ENCODE results near the gene RSBN1L. TPM values are rescaled to one million over a fixed set of nuclear protein-coding genes. Genes with fewer than 3 reads are reported as not detected.
A peak's percentile ranks its signal among the peaks of the same experiment; 100 is the strongest.

RSBN1L gene
- total RNA-seq, 1 donor, result 21.4 TPM

GRCh38 chr7:77800158-77800557 lies 103.9 kb downstream of the RSBN1L start:
- peaks cover 89% of the 10 kb centered on the region for H3K79me2 ChIP-seq (ENCODE audit: insufficient read depth, low read length)
- H3K27me3 ChIP-seq (ENCODE audit: insufficient read depth, low read length), result no peaks in the 10 kb centered on the region
- peak overlapping the region; percentile 67 for H3K27ac ChIP-seq (ENCODE audit: low read depth, low read length)
- H3K4me2 ChIP-seq (ENCODE audit: insufficient read depth, low read length), result peak overlapping the region; percentile 85
- H3K9me3 ChIP-seq (ENCODE audit: low read depth, low read length), result no peaks in the 10 kb centered on the region
- H3K4me1 ChIP-seq (ENCODE audit: insufficient read depth, low read length), result peaks cover 21% of the 10 kb centered on the region
- H3K4me3 ChIP-seq (ENCODE audit: insufficient read depth, low read length), result peak overlapping the region; percentile 95
- no peaks in the 10 kb centered on the region for H3K36me3 ChIP-seq (ENCODE audit: insufficient read depth, low read length)
- H4K20me1 ChIP-seq (ENCODE audit: insufficient read depth, low read length), result no peaks in the 10 kb centered on the region
- TF ChIP-seq CTCF (IDR thresholded peaks at IDR 0.05; ENCODE audit: extremely low read depth, low read depth, low read length), result no peak
- no peak for DNase-seq (ENCODE audit: insufficient read length, low spot score, missing footprints)
- H2AFZ ChIP-seq (ENCODE audit: low read length), result no peak overlapping the region

- H3K27ac ChIP-seq (ENCODE audit: low read depth, low read length), result no peak overlapping the region
- no peak for TF ChIP-seq CTCF (IDR thresholded peaks at IDR 0.05; ENCODE audit: extremely low read depth, low read depth, low read length)
- no peaks in the 10 kb centered on the region for H3K9me3 ChIP-seq (ENCODE audit: low read depth, low read length)
- no peaks in the 10 kb centered on the region for H3K27me3 ChIP-seq (ENCODE audit: insufficient read depth, low read length)
- H4K20me1 ChIP-seq (ENCODE audit: insufficient read depth, low read length), result no peaks in the 10 kb centered on the region
- H3K36me3 ChIP-seq (ENCODE audit: insufficient read depth, low read length), result no peaks in the 10 kb centered on the region
- H3K79me2 ChIP-seq (ENCODE audit: insufficient read depth, low read length), result peaks cover 89% of the 10 kb centered on the region
- H3K4me1 ChIP-seq (ENCODE audit: insufficient read depth, low read length), result peaks cover 21% of the 10 kb centered on the region
- H2AFZ ChIP-seq (ENCODE audit: low read length), result no peak overlapping the region
- no peak for DNase-seq (ENCODE audit: insufficient read length, low spot score, missing footprints)
- H3K4me3 ChIP-seq (ENCODE audit: insufficient read depth, low read length), result no peak overlapping the region
- H3K4me2 ChIP-seq (ENCODE audit: insufficient read depth, low read length), result peak overlapping the region; percentile 85
These were observed 104.5 kb downstream of the RSBN1L start for GRCh38 chr7:77800730-77801129.

GRCh38 chr7:77802557-77803405 lies 106.5 kb downstream of the RSBN1L start:
- Histone ChIP-seq H4K20me1 (ENCODE audit: insufficient read depth, low read length) (no peaks in the 10 kb centered on the region), H3K27ac (ENCODE audit: low read depth, low read length) (no peak overlapping the region), H3K4me2 (ENCODE audit: insufficient read depth, low read length) (no peak overlapping the region), H3K9me3 (ENCODE audit: low read depth, low read length) (no peaks in the 10 kb centered on the region), H3K4me3 (ENCODE audit: insufficient read depth, low read length) (no peak overlapping the region), H2AFZ (ENCODE audit: low read length) (no peak overlapping the region), H3K27me3 (ENCODE audit: insufficient read depth, low read length) (no peaks in the 10 kb centered on the region), H3K4me1 (ENCODE audit: insufficient read depth, low read length) (peaks cover 10% of the 10 kb centered on the region), H3K36me3 (ENCODE audit: insufficient read depth, low read length) (no peaks in the 10 kb centered on the region), H3K79me2 (ENCODE audit: insufficient read depth, low read length) (peaks cover 88% of the 10 kb centered on the region)
- no peak for TF ChIP-seq CTCF (IDR thresholded peaks at IDR 0.05; ENCODE audit: extremely low read depth, low read depth, low read length)
- no peak for DNase-seq (ENCODE audit: insufficient read length, low spot score, missing footprints)

- peaks cover 1% of the 10 kb centered on the region for H3K4me1 ChIP-seq (ENCODE audit: insufficient read depth, low read length)
- H3K4me2 ChIP-seq (ENCODE audit: insufficient read depth, low read length), result no peak overlapping the region
- DNase-seq (ENCODE audit: insufficient read length, low spot score, missing footprints), result no peak
- no peak overlapping the region for H2AFZ ChIP-seq (ENCODE audit: low read length)
- no peak overlapping the region for H3K4me3 ChIP-seq (ENCODE audit: insufficient read depth, low read length)
- H3K36me3 ChIP-seq (ENCODE audit: insufficient read depth, low read length), result no peaks in the 10 kb centered on the region
- TF ChIP-seq CTCF (IDR thresholded peaks at IDR 0.05; ENCODE audit: extremely low read depth, low read depth, low read length), result no peak
- H3K27me3 ChIP-seq (ENCODE audit: insufficient read depth, low read length), result no peaks in the 10 kb centered on the region
- H3K9me3 ChIP-seq (ENCODE audit: low read depth, low read length), result no peaks in the 10 kb centered on the region
- peaks cover 95% of the 10 kb centered on the region for H3K79me2 ChIP-seq (ENCODE audit: insufficient read depth, low read length)
- no peak overlapping the region for H3K27ac ChIP-seq (ENCODE audit: low read depth, low read length)
- H4K20me1 ChIP-seq (ENCODE audit: insufficient read depth, low read length), result no peaks in the 10 kb centered on the region
These were observed 110.2 kb downstream of the RSBN1L start for GRCh38 chr7:77806425-77806824.
